ENCODE measurements around the gene MED23.

Gene MED23

GRCh38 chr6:131627724-131628682 is at the start of gene MED23:
MED23 (minus strand) TSS chr6:131628242; CDS start chr6:131628049, 193 bp downstream.
- DNase-seq (ENCODE audit: low spot score): peak; percentile 94

- DNase-seq (ENCODE audit: low spot score): no peak
These were observed 45.1 kb upstream of the MED23 start for GRCh38 chr6:131673184-131673583.

- no peak for DNase-seq (ENCODE audit: low spot score)
These were observed 41.8 kb upstream of the MED23 start for GRCh38 chr6:131669891-131670290.

GRCh38 chr6:131663578-131664165 is 35.6 kb upstream of the MED23 start:
- DNase-seq (ENCODE audit: low spot score): no peak

- no peak for DNase-seq (ENCODE audit: low spot score)
These were observed 32.2 kb upstream of the MED23 start for GRCh38 chr6:131660195-131660594.

GRCh38 chr6:131658287-131658686 is 30.2 kb upstream of the MED23 start:
- DNase-seq (ENCODE audit: low spot score): no peak

- DNase-seq (ENCODE audit: low spot score): no peak
These were observed 29.6 kb upstream of the MED23 start for GRCh38 chr6:131657630-131658111.

GRCh38 chr6:131657222-131657621 is 29.2 kb upstream of the MED23 start:
- no peak for DNase-seq (ENCODE audit: low spot score)

- DNase-seq (ENCODE audit: low spot score): no peak
These were observed 28.6 kb upstream of the MED23 start for GRCh38 chr6:131656667-131657066.

- no peak for DNase-seq (ENCODE audit: low spot score)
These were observed 27.9 kb upstream of the MED23 start for GRCh38 chr6:131655951-131656350.

GRCh38 chr6:131655387-131655786 is 27.3 kb upstream of the MED23 start:
- no peak for DNase-seq (ENCODE audit: low spot score)

- DNase-seq (ENCODE audit: low spot score): no peak
These were observed 26.3 kb upstream of the MED23 start for GRCh38 chr6:131654326-131654725.

GRCh38 chr6:131652472-131652871 is 24.4 kb upstream of the MED23 start:
- DNase-seq (ENCODE audit: low spot score): no peak

- DNase-seq (ENCODE audit: low spot score): no peak
These were observed 23.7 kb upstream of the MED23 start for GRCh38 chr6:131651782-131652181.

- DNase-seq (ENCODE audit: low spot score): no peak
These were observed 18.2 kb upstream of the MED23 start for GRCh38 chr6:131646249-131646670.

- DNase-seq (ENCODE audit: low spot score): no peak
These were observed 17.8 kb upstream of the MED23 start for GRCh38 chr6:131645846-131646245.

GRCh38 chr6:131644921-131645320 is 16.9 kb upstream of the MED23 start:
- DNase-seq (ENCODE audit: low spot score): no peak

GRCh38 chr6:131643855-131644460 is 15.9 kb upstream of the MED23 start:
- no peak for DNase-seq (ENCODE audit: low spot score)

- DNase-seq (ENCODE audit: low spot score): no peak
These were observed 15.1 kb upstream of the MED23 start for GRCh38 chr6:131642987-131643611.

- no peak for DNase-seq (ENCODE audit: low spot score)
These were observed 14.5 kb upstream of the MED23 start for GRCh38 chr6:131642565-131642964.

- DNase-seq (ENCODE audit: low spot score): no peak
These were observed 13.5 kb upstream of the MED23 start for GRCh38 chr6:131641554-131641953.

GRCh38 chr6:131640576-131640975 is 12.5 kb upstream of the MED23 start:
- no peak for DNase-seq (ENCODE audit: low spot score)

All from D341Med (cell line).